A549 (cell line): ENCODE results near the gene GLRX3.

ENCODE experiments used
- BHLHE40 ChIP-seq: IDR thresholded peaks from 2 replicates; pipeline ENCODE4 v1.6.1; 2012; ENCODE audit warnings: low read depth, low read length, inconsistent platforms
- CHD2 ChIP-seq: fragments of 150-350 bp; IDR thresholded peaks from 2 replicates; pipeline ENCODE4 v1.6.1; 2014; ENCODE audit warnings: low read length; ENCODE audit not compliant: partially characterized antibody
- CTCF ChIP-seq: fragments of >200 bp; sonication (Bioruptor Twin); formaldehyde crosslinking; IDR thresholded peaks from 3 replicates; pipeline ENCODE4 v1.5.1; 2016
- JUN ChIP-seq, 2 experiments: fragments of >200 bp; sonication (Bioruptor Twin); formaldehyde crosslinking; IDR thresholded peaks; 2 replicates in 1 of 2; 3 replicates in 1 of 2; pipeline ENCODE4 v1.6.1; 2016 to 2017
- POLR2A ChIP-seq: IDR thresholded peaks from 2 replicates; pipeline ENCODE4 v1.6.1; 2012; ENCODE audit warnings: mild to moderate bottlenecking, low read length
- REST ChIP-seq: fragments of 200-600 bp; sonication (generic); IDR thresholded peaks from 2 replicates; pipeline ENCODE4 v1.6.1; 2016; ENCODE audit warnings: antibody characterized with exemption, mild to moderate bottlenecking, moderate library complexity
- SMC3 ChIP-seq: fragments of >200 bp; sonication (Bioruptor Twin); formaldehyde crosslinking; IDR thresholded peaks from 3 replicates; pipeline ENCODE4 v1.6.1; 2018; ENCODE audit warnings: inconsistent platforms
- ZSCAN20 ChIP-seq: fragments of 250-450 bp; sonication (Bioruptor Pico); IDR thresholded peaks from 2 replicates; pipeline ENCODE4 v1.8.0; 2022; ENCODE audit warnings: mild to moderate bottlenecking, moderate library complexity
- TF ChIP-seq, protein P1 (sequence below): IDR thresholded peaks from 2 replicates; pipeline ENCODE4 v1.6.1; 2012

DNA sequence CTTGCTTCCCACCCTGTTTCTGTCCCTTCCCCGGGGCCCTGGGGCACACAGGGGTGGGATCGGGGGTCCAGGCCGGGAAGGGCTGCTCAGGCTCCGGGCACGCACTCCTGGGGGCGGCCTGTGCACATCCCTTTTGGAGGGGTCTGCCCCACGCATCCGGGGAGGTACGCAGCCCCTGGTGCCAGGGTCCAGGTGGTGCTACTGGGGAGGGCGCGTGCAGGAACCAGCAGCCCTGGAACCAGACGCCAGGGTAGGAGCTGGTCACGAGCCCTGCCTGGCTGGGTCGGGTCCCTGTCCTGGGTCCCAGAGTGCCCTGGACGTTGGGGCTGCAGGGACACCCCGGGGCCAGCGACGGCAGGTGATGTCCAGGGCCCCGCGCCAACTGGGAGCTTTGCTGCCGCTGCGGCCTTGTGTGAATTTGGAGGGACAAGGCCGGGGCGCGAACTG is 53.4 kb downstream of the GLRX3 start:
- TF ChIP-seq CTCF (no peak), SMC3 (no peak), POLR2A (no peak), JUN (IDR thresholded peaks at IDR 0.05) (no peak), BHLHE40 (no peak), CHD2 (no peak), ZSCAN20 (CRISPR knock-in tag) (no peak), REST (no peak)
- TF ChIP-seq, protein P1, sequence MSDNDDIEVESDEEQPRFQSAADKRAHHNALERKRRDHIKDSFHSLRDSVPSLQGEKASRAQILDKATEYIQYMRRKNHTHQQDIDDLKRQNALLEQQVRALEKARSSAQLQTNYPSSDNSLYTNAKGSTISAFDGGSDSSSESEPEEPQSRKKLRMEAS = no peak
